GM18520 (cell line): Measurements from ENCODE around the gene ATP8B1.

Experiments
- ATAC-seq: cut with Tn5 transposase; IDR thresholded peaks from one replicate; pipeline ENCODE4 v1.9.1; 2021; ENCODE audit not compliant: unreplicated experiment

ATP8B1 gene

GRCh38 chr18:57819671-57820460 lies 16.8 kb upstream of the ATP8B1 start:
- peak; percentile 67 for ATAC-seq

- no peak for ATAC-seq
Measured at GRCh38 chr18:57819119-57819518, 16.0 kb upstream of the ATP8B1 start.

- ATAC-seq: no peak
Measured at GRCh38 chr18:57816208-57816954, 13.3 kb upstream of the ATP8B1 start.

- no peak for ATAC-seq
Measured at GRCh38 chr18:57814555-57814954, 11.4 kb upstream of the ATP8B1 start.

- ATAC-seq: no peak
Measured at GRCh38 chr18:57813245-57813644, 10.1 kb upstream of the ATP8B1 start.

- no peak for ATAC-seq
Measured at GRCh38 chr18:57812126-57812477, 9.0 kb upstream of the ATP8B1 start.

GRCh38 chr18:57811477-57812125 lies 8.5 kb upstream of the ATP8B1 start:
- no peak for ATAC-seq

GRCh38 chr18:57809190-57809589 lies 6.1 kb upstream of the ATP8B1 start:
- no peak for ATAC-seq

- ATAC-seq: no peak
Measured at GRCh38 chr18:57807336-57808117, 4.4 kb upstream of the ATP8B1 start.

- no peak for ATAC-seq
Measured at GRCh38 chr18:57806978-57807285, 3.8 kb upstream of the ATP8B1 start.

GRCh38 chr18:57806201-57806977 lies 3.3 kb upstream of the ATP8B1 start:
- ATAC-seq: no peak

- no peak for ATAC-seq
Measured at GRCh38 chr18:57805117-57805516, 2.0 kb upstream of the ATP8B1 start.

- no peak for ATAC-seq
Measured at GRCh38 chr18:57804557-57804956, 1.4 kb upstream of the ATP8B1 start.

- no peak for ATAC-seq
Measured at GRCh38 chr18:57802213-57803102, 657 bp downstream of the ATP8B1 start.

GRCh38 chr18:57801761-57802212 lies 1.3 kb downstream of the ATP8B1 start:
- ATAC-seq: no peak

GRCh38 chr18:57801325-57801724 lies 1.8 kb downstream of the ATP8B1 start:
- no peak for ATAC-seq

GRCh38 chr18:57798713-57799373 lies 4.3 kb downstream of the ATP8B1 start:
- ATAC-seq: no peak

- ATAC-seq: no peak
Measured at GRCh38 chr18:57797209-57797651, 5.9 kb downstream of the ATP8B1 start.
